Right lobe of liver (tissue), 4 donors: Measurements from ENCODE around the gene PFDN2.

ENCODE experiments used
- CTCF ChIP-seq, 4 donors: fragments of 200-600 bp in 3 of 4; fragments of 450-650 bp in 1 of 4; IDR thresholded peaks; one replicate each; pipeline versions ENCODE4 v1.5.1 to v1.8.0; 2016 to 2022; ENCODE audit warnings: antibody characterized with exemption in 4 of 4, mild to moderate bottlenecking in 2 of 4
- POLR2A ChIP-seq: fragments of 450-650 bp; IDR thresholded peaks from one replicate; pipeline ENCODE4 v1.6.1; 2017; ENCODE audit warnings: antibody characterized with exemption, mild to moderate bottlenecking
- donor health status: DM: no; HTN: no; CAD: no.
- donor health status: DM: no; HTN: no; CAD: no.
- donor health status: DM: no; HTN: yes; CAD: no.

- no peak for TF ChIP-seq CTCF (IDR thresholded peaks at IDR 0.05)
- TF ChIP-seq POLR2A: no peak
These were observed 66.6 kb downstream of the PFDN2 start for GRCh38 chr1:161051219-161051618.
